OCI-LY7 (cell line): ENCODE data around the gene SAE1. TPM values are rescaled to one million over a fixed set of nuclear protein-coding genes. Genes with fewer than 3 reads are reported as not detected.

Experiments
- BruUV-seq: library from RNA; stranded (reverse); fragments of 400-500 nt; replicated peaks from 2 replicates; lab custom pipeline; 2021; lab: Mats Ljungman, UMichigan
- CTCF ChIA-PET: fragments of 300-600 bp; sonication (Branson Sonifier 250); formaldehyde crosslinking; loops from one replicate; lab custom pipeline; 2022; ENCODE audit warnings: antibody characterized with exemption; ENCODE audit not compliant: unreplicated experiment; lab: Charles Lee
- POLR2A ChIA-PET: fragments of 300-600 bp; sonication (Branson Sonifier 250); formaldehyde crosslinking; loops from one replicate; lab custom pipeline; 2022; ENCODE audit warnings: antibody characterized with exemption; lab: Charles Lee
- DNase-seq: peaks from one replicate; pipeline ENCODE4 v3.0.0-alpha.2; 2015; ENCODE audit warnings: low spot score
- H2AFZ ChIP-seq: fragments of 200-600 bp; sonication (generic), shearing (Covaris generic); 2 replicates; pipeline ENCODE4 v1.6.1; 2014; ENCODE audit warnings: mild to moderate bottlenecking, antibody characterized with exemption, low read length, moderate library complexity
- H3K27ac ChIP-seq: fragments of 200-600 bp; sonication (generic); 2 replicates; pipeline ENCODE4 v1.5.1; 2014; ENCODE audit warnings: mixed run types, low read depth, mild to moderate bottlenecking, moderate library complexity, low read length, inconsistent platforms; ENCODE audit not compliant: poor library complexity, severe bottlenecking
- H3K36me3 ChIP-seq: fragments of 200-600 bp; sonication (generic); 2 replicates; pipeline ENCODE4 v1.6.1; 2014; ENCODE audit warnings: mild to moderate bottlenecking, antibody characterized with exemption, low read length, moderate library complexity, mixed read lengths; ENCODE audit not compliant: insufficient read depth
- H3K4me1 ChIP-seq: fragments of 200-600 bp; sonication (generic); 2 replicates; pipeline ENCODE4 v1.5.1; 2014; ENCODE audit warnings: mild to moderate bottlenecking, low read length; ENCODE audit not compliant: insufficient read depth, poor library complexity, severe bottlenecking
- H3K4me2 ChIP-seq: fragments of 200-600 bp; sonication (generic); 2 replicates; pipeline ENCODE4 v1.6.1; 2014; ENCODE audit warnings: mild to moderate bottlenecking, low read length
- H3K4me3 ChIP-seq: fragments of 200-600 bp; sonication (generic); 2 replicates; pipeline ENCODE4 v1.5.1; 2014; ENCODE audit warnings: mild to moderate bottlenecking, low read depth, low read length; ENCODE audit not compliant: poor library complexity, severe bottlenecking
- H3K79me2 ChIP-seq: fragments of 200-600 bp; sonication (generic); 2 replicates; pipeline ENCODE4 v1.6.1; 2016; ENCODE audit warnings: low read depth, mild to moderate bottlenecking, low read length, moderate library complexity, mixed read lengths; ENCODE audit not compliant: insufficient read depth
- H3K9me2 ChIP-seq: fragments of 200-600 bp; sonication (generic); 2 replicates; pipeline ENCODE4 v1.6.1; 2016; ENCODE audit warnings: mild to moderate bottlenecking, low read length, mixed read lengths; ENCODE audit not compliant: insufficient read depth
- H3K9me3 ChIP-seq: fragments of 200-600 bp; sonication (generic); 2 replicates; pipeline ENCODE4 v1.6.1; 2014; ENCODE audit warnings: mild to moderate bottlenecking, mixed run types, low read length, mixed read lengths
- H4K20me1 ChIP-seq: fragments of 200-600 bp; sonication (generic); 2 replicates; pipeline ENCODE4 v1.6.1; 2014; ENCODE audit warnings: mild to moderate bottlenecking, antibody characterized with exemption, low read length, moderate library complexity, mixed read lengths; ENCODE audit not compliant: insufficient read depth
- CTCF ChIP-seq: fragments of 200-600 bp; sonication (generic); conservative IDR thresholded peaks from 2 replicates; pipeline ENCODE4 v1.5.1; 2014; ENCODE audit warnings: mild to moderate bottlenecking, antibody characterized with exemption, low read length, moderate library complexity, mixed read lengths
- EZH2phosphoT487 ChIP-seq: fragments of 200-600 bp; sonication (generic); IDR thresholded peaks from 2 replicates; pipeline ENCODE4 v1.6.1; 2018; ENCODE audit warnings: low read depth, borderline replicate concordance, mild to moderate bottlenecking, mixed run types, antibody characterized with exemption, low read length, moderate library complexity, mixed read lengths
- intact Hi-C: fragments of 100-400 bp; cut with micrococcal nuclease; formaldehyde crosslinking; loops from one replicate; pipeline ENCODE4 v1.10.0; 2022; ENCODE audit not compliant: unreplicated experiment
- total RNA-seq, 2 experiments: library from RNA; depleted of rRNA in 1 of 2; stranded (reverse); fragments of >200 nt in 1 of 2; shearing (Covaris generic) in 1 of 2; gene quantifications; 2 replicates each; pipeline ENCODE4 v1.2.3, GENCODE V29; 2014 to 2022

SAE1 gene
- total RNA-seq, 2 experiments from 2014 or later, result 144 to 165 TPM

- no peak overlapping the region for H3K4me2 ChIP-seq
- ChIA-PET POLR2A (interaction anchor here (0.6 to 2.7 kb wide), 3 partner anchors 17 to 81 kb away, joined by 5 to 12 read pairs (median 5); partner anchors contain the start of gene ZC3H4), CTCF (no interaction called here)
- peaks cover 17% of the 10 kb centered on the region for H4K20me1 ChIP-seq
- DNase-seq, result no peak
- no TSS peak for BruUV-seq
- H3K36me3 ChIP-seq, result peaks cover 38% of the 10 kb centered on the region
- no peaks in the 10 kb centered on the region for H3K9me2 ChIP-seq
- TF ChIP-seq EZH2phosphoT487 (no peak), CTCF (no peak)
- H3K4me1 ChIP-seq, result peaks cover 35% of the 10 kb centered on the region
- intact Hi-C loops, result loop anchor here (1.0 kb wide), 1 partner anchor 114 kb away; no protein-coding TSS in a partner anchor
- peak overlapping the region; percentile 9 for H3K27ac ChIP-seq
- H3K4me3 ChIP-seq, result no peak overlapping the region
- no peaks in the 10 kb centered on the region for H3K9me3 ChIP-seq
- H2AFZ ChIP-seq, result peak overlapping the region; percentile 92
- peaks cover 44% of the 10 kb centered on the region for H3K79me2 ChIP-seq
These were observed 481 bp upstream of the SAE1 start for GRCh38 chr19:47130120-47130588.

GRCh38 chr19:47132194-47132852 lies 1.7 kb downstream of the SAE1 start:
- DNase-seq, result no peak
- Histone ChIP-seq H3K9me2 (no peaks in the 10 kb centered on the region), H3K4me1 (peaks cover 35% of the 10 kb centered on the region), H3K4me2 (peak overlapping the region; percentile 77), H3K9me3 (no peaks in the 10 kb centered on the region), H3K36me3 (peaks cover 58% of the 10 kb centered on the region), H3K79me2 (peaks cover 66% of the 10 kb centered on the region), H3K4me3 (peak overlapping the region; percentile 93), H4K20me1 (peaks cover 22% of the 10 kb centered on the region), H3K27ac (peak overlapping the region; percentile 80), H2AFZ (no peak overlapping the region)
- POLR2A ChIA-PET, result interaction anchor here (0.6 to 2.7 kb wide), 6 partner anchors 19 to 301 kb away, joined by 3 to 12 read pairs (median 4); partner anchors contain the start of gene ZC3H4
- CTCF ChIA-PET, result interaction anchor here (0.8 kb wide), 1 partner anchor 119 kb away, joined by 3 read pairs; no protein-coding TSS in a partner anchor
- intact Hi-C loops, result no loop called here
- BruUV-seq, result no TSS peak
- TF ChIP-seq CTCF (no peak), EZH2phosphoT487 (no peak)

- no peak overlapping the region for H2AFZ ChIP-seq
- peaks cover 73% of the 10 kb centered on the region for H3K79me2 ChIP-seq
- ChIA-PET POLR2A (interaction anchor here (0.6 to 2.7 kb wide), 3 partner anchors 20 to 150 kb away, joined by 3 to 12 read pairs (median 7); partner anchors contain the start of gene ZC3H4), CTCF (no interaction called here)
- no peaks in the 10 kb centered on the region for H3K9me2 ChIP-seq
- BruUV-seq, result no TSS peak
- H3K27ac ChIP-seq, result no peak overlapping the region
- H3K4me3 ChIP-seq, result peak overlapping the region; percentile 93
- peaks cover 22% of the 10 kb centered on the region for H4K20me1 ChIP-seq
- TF ChIP-seq EZH2phosphoT487, result no peak
- no peak for TF ChIP-seq CTCF
- no peak for DNase-seq
- intact Hi-C loops, result no loop called here
- no peaks in the 10 kb centered on the region for H3K9me3 ChIP-seq
- H3K36me3 ChIP-seq, result peaks cover 66% of the 10 kb centered on the region
- H3K4me2 ChIP-seq, result peak overlapping the region; percentile 77
- peaks cover 35% of the 10 kb centered on the region for H3K4me1 ChIP-seq
These were observed 2.4 kb downstream of the SAE1 start for GRCh38 chr19:47133021-47133471.
